ENCODE measurements around the gene RPP25L. TPM values are rescaled to one million over a fixed set of nuclear protein-coding genes. Genes with fewer than 3 reads are reported as not detected.

The RPP25L gene
- total and polyA plus RNA-seq, 2 of the 4 experiments (the other 2 are of a cell fraction): 20.4 to 26.3 TPM

DNA sequence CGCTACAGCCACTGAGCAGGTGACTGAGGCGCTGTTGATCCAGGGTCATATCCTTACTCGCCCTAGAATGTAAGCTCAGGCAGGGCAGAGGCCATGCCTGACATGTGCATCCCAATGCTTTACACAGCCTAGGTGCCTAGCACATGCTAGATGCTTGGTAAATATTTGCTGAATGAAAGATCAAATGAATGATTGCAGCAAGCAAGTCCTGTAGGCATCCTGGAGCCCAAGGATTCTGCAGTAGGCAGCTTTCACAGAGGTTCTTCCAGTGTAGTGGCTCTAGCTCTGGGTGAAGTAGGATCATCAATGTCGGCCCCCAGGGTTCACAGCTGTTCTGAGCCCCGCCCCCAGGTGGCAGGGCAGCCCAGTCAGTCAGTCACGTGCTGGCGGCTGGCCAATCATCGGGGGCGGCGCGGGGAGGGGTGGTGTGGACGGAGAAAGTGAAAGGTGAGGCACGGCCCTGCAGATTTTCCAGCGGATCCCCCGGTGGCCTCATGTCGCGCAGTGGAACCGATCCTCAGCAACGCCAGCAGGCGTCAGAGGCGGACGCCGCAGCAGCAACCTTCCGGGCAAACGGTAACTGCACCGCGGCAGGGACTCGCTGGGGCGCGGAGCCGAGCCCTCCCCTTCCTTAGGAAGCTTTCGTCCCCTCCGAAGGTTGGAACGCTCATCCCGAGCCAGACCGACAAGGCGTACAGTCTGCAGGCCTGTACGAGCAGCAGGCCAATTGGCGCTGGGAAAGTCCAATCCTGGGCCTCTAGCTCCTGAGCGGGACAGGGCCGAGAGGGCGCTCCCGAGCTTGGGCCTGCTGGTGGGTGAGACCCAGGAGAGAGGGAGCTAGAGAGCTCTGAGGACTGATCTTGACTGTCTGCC lies 34.5 kb upstream of the RPP25L start, which contains the start of gene GALT (continued):
- TF ChIP-seq USF2 (IDR thresholded peaks at IDR 0.05; ENCODE audit: low read depth, low read length): peak; percentile 98

GRCh38 chr9:34644766-34645314 lies 32.9 kb upstream of the RPP25L start:
- Histone ChIP-seq H2AFZ (replicated peaks; ENCODE audit: low read length, poor library complexity) (no peak overlapping the region), H3K18ac (ENCODE audit: low read depth, low read length) (no peak overlapping the region), H3K4me3 (ENCODE audit: insufficient read depth, low read depth, low read length) (no peak overlapping the region), H4K20me1 (ENCODE audit: insufficient read depth, low read length) (no peaks in the 10 kb centered on the region), H2BK15ac (ENCODE audit: low read depth, low read length) (no peak overlapping the region), H2AK5ac (ENCODE audit: low read depth, low read length) (no peak overlapping the region), H2BK120ac (ENCODE audit: low read depth, low read length) (no peak overlapping the region), H3K27ac (ENCODE audit: insufficient read depth, low read length) (no peak overlapping the region), H2AK9ac (replicated peaks; ENCODE audit: low read depth, low read length, poor library complexity) (no peak overlapping the region), H3K14ac (replicated peaks; ENCODE audit: low read depth, low read length) (no peak overlapping the region), H3K4me1 (ENCODE audit: control insufficient read depth, insufficient read depth, low read length) (peaks cover 10% of the 10 kb centered on the region), H3K4me2 (ENCODE audit: low read depth, low read length) (no peak overlapping the region), H4K5ac (ENCODE audit: low read depth, low read length) (no peak overlapping the region), H3K9me1 (ENCODE audit: insufficient read depth, low read length) (peaks cover 15% of the 10 kb centered on the region), H3K9me3 (ENCODE audit: control insufficient read depth, insufficient read depth, low read length) (no peaks in the 10 kb centered on the region), H3K9ac (ENCODE audit: low read depth, low read length) (no peak overlapping the region), H4K91ac (ENCODE audit: insufficient read depth, low read depth, low read length) (no peak overlapping the region), H3K56ac (ENCODE audit: extremely low read depth, insufficient read depth, low read length) (no peak overlapping the region), H2BK20ac (ENCODE audit: low read depth, low read length) (no peak overlapping the region), H3K27me3 (ENCODE audit: control insufficient read depth, insufficient read depth, low read length) (no peaks in the 10 kb centered on the region), H4K8ac (ENCODE audit: low read depth in 2 of 2, low read length in 2 of 2) (no peak overlapping the region), H3K4ac (ENCODE audit: low read depth, low read length) (no peak overlapping the region), H3K36me3 (ENCODE audit: control insufficient read depth, insufficient read depth, low read length) (peaks cover 16% of the 10 kb centered on the region), H3K23ac (ENCODE audit: low read depth, low read length) (no peak overlapping the region), H3K79me1 (ENCODE audit: low read depth in 1 of 2, low read length in 2 of 2) (peaks cover 15 to 27% of the 10 kb centered on the region in 2 experiments), H2BK5ac (ENCODE audit: low read depth, low read length, poor library complexity, severe bottlenecking) (no peak overlapping the region)
- ChIA-PET POLR2A (ENCODE audit: unreplicated experiment) (no interaction called here), CTCF (interaction anchor here (0.7 kb wide), 1 partner anchor 41 kb away, joined by 5 read pairs; no protein-coding TSS in a partner anchor)
- ATAC-seq (ENCODE audit: low read depth) (no peak), DNase-seq (no peak)
- no TSS peak for BruUV-seq (replicated peaks)
- dilution Hi-C loops (cut with HindIII; ENCODE audit: low sequenced_read_pairs, unreplicated experiment): no loop called here
- in situ Hi-C loops (cut with MboI; ENCODE audit: low sequenced_read_pairs): no loop called here
- intact Hi-C loops (cut with micrococcal nuclease): no loop called here
- TF ChIP-seq BHLHE40 (IDR thresholded peaks at IDR 0.05; ENCODE audit: low read depth, low read length): no peak
- TF ChIP-seq NFE2L2 (IDR thresholded peaks at IDR 0.05; ENCODE audit: low read depth, low read length): no peak

All from IMR-90 (cell line).